Activated naive CD8-positive, alpha-beta T cell treated with anti-CD3 and anti-CD28 coated beads, Interleukin-2, amount 50 U/mL, for 24 hours (primary cell): ENCODE results near the gene POTEF.
"Not testable (repeated sequence)": the region's sequence is repeated elsewhere in the genome, so short reads cannot be mapped to it uniquely, and the experiment has no call there.

ENCODE experiments used
- ATAC-seq: fragments of 150-1000 bp; cut with Tn5 transposase; one replicate; pipeline ENCODE4 v1.10.0; 2021
- DNase-seq: peaks from one replicate; pipeline ENCODE4 v3.0.0; 2021
- H3K27ac Mint-ChIP-seq: one replicate; pipeline ENCODE4 v1.8.0; 2021; ENCODE audit warnings: mild to moderate bottlenecking, mixed read lengths
- H3K27me3 Mint-ChIP-seq: one replicate; pipeline ENCODE4 v1.8.0; 2021; ENCODE audit warnings: mixed read lengths
- H3K36me3 Mint-ChIP-seq: one replicate; pipeline ENCODE4 v1.8.0; 2021; ENCODE audit warnings: low read depth, mixed read lengths
- H3K4me1 Mint-ChIP-seq: one replicate; pipeline ENCODE4 v1.8.0; 2021; ENCODE audit warnings: mixed read lengths
- H3K4me3 Mint-ChIP-seq: one replicate; pipeline ENCODE4 v1.8.0; 2021; ENCODE audit warnings: mild to moderate bottlenecking, moderate library complexity, mixed read lengths
- H3K9me3 Mint-ChIP-seq: one replicate; pipeline ENCODE4 v1.8.0; 2021; ENCODE audit warnings: mixed read lengths

POTEF gene

GRCh38 chr2:130156624-130157004 lies 27.6 kb upstream of the POTEF start:
- no peak for DNase-seq
- Mint-ChIP-seq H3K27me3 (no peaks in the 10 kb centered on the region), H3K36me3 (peaks cover 10% of the 10 kb centered on the region), H3K4me3 (no peak overlapping the region), H3K4me1 (peaks cover 11% of the 10 kb centered on the region), H3K9me3 (no peaks in the 10 kb centered on the region), H3K27ac (no peak overlapping the region)
- ATAC-seq: no peak

- not testable (repeated sequence) for H3K36me3 Mint-ChIP-seq, H3K27ac Mint-ChIP-seq, ATAC-seq
Observed at GRCh38 chr2:130155956-130156623, 27.1 kb upstream of the POTEF start.

GRCh38 chr2:130154773-130155765 lies 26.0 kb upstream of the POTEF start:
- ATAC-seq (no peak), DNase-seq (no peak)
- Mint-ChIP-seq H3K27ac (no peak overlapping the region), H3K36me3 (peaks cover 6% of the 10 kb centered on the region), H3K4me1 (peaks cover 11% of the 10 kb centered on the region), H3K27me3 (no peaks in the 10 kb centered on the region), H3K4me3 (no peak overlapping the region), H3K9me3 (no peaks in the 10 kb centered on the region)

More at GRCh38 chr2:130155956-130156623, 27.1 kb upstream of the POTEF start:
- peaks cover 11% of the 10 kb centered on the region for H3K4me1 Mint-ChIP-seq
- not testable (repeated sequence) for H3K9me3 Mint-ChIP-seq, DNase-seq, H3K27me3 Mint-ChIP-seq, H3K4me3 Mint-ChIP-seq

GRCh38 chr2:130154423-130154770 lies 25.4 kb upstream of the POTEF start:
- ATAC-seq, H3K27me3 Mint-ChIP-seq, H3K36me3 Mint-ChIP-seq, H3K4me3 Mint-ChIP-seq, DNase-seq, H3K9me3 Mint-ChIP-seq, H3K27ac Mint-ChIP-seq: not testable (repeated sequence)
- peaks cover 11% of the 10 kb centered on the region for H3K4me1 Mint-ChIP-seq

GRCh38 chr2:130153721-130154422 lies 24.9 kb upstream of the POTEF start:
- H3K36me3 Mint-ChIP-seq, H3K27ac Mint-ChIP-seq, H3K9me3 Mint-ChIP-seq, H3K4me3 Mint-ChIP-seq, H3K27me3 Mint-ChIP-seq, ATAC-seq, DNase-seq: not testable (repeated sequence)
- peaks cover 11% of the 10 kb centered on the region for H3K4me1 Mint-ChIP-seq

GRCh38 chr2:130152816-130153595 lies 24.0 kb upstream of the POTEF start:
- H3K4me1 Mint-ChIP-seq: peaks cover 5% of the 10 kb centered on the region
- H3K4me3 Mint-ChIP-seq: no peak overlapping the region
- H3K9me3 Mint-ChIP-seq: no peaks in the 10 kb centered on the region
- no peaks in the 10 kb centered on the region for H3K27me3 Mint-ChIP-seq
- ATAC-seq: no peak
- H3K27ac Mint-ChIP-seq: no peak overlapping the region
- DNase-seq: no peak
- H3K36me3 Mint-ChIP-seq: peaks cover 6% of the 10 kb centered on the region

- not testable (repeated sequence) for DNase-seq, H3K27me3 Mint-ChIP-seq, H3K36me3 Mint-ChIP-seq, ATAC-seq, H3K9me3 Mint-ChIP-seq, H3K4me1 Mint-ChIP-seq, H3K4me3 Mint-ChIP-seq, H3K27ac Mint-ChIP-seq
Observed at GRCh38 chr2:130152136-130152815, 23.3 kb upstream of the POTEF start.

GRCh38 chr2:130151145-130151512 lies 22.1 kb upstream of the POTEF start:
- not testable (repeated sequence) for H3K27ac Mint-ChIP-seq, H3K36me3 Mint-ChIP-seq, H3K4me1 Mint-ChIP-seq, H3K9me3 Mint-ChIP-seq, ATAC-seq, DNase-seq, H3K4me3 Mint-ChIP-seq, H3K27me3 Mint-ChIP-seq

- DNase-seq (no peak), ATAC-seq (no peak)
- H3K27me3 Mint-ChIP-seq: peaks cover 5% of the 10 kb centered on the region
- H3K27ac Mint-ChIP-seq: no peak overlapping the region
- no peaks in the 10 kb centered on the region for H3K4me1 Mint-ChIP-seq
- H3K9me3 Mint-ChIP-seq: no peaks in the 10 kb centered on the region
- no peak overlapping the region for H3K4me3 Mint-ChIP-seq
- H3K36me3 Mint-ChIP-seq: peaks cover 6% of the 10 kb centered on the region
Observed at GRCh38 chr2:130150181-130151144, 21.4 kb upstream of the POTEF start.

GRCh38 chr2:130148515-130148914 lies 19.5 kb upstream of the POTEF start:
- not testable (repeated sequence) for H3K9me3 Mint-ChIP-seq, H3K27ac Mint-ChIP-seq, ATAC-seq, H3K36me3 Mint-ChIP-seq, H3K4me1 Mint-ChIP-seq, H3K27me3 Mint-ChIP-seq, H3K4me3 Mint-ChIP-seq, DNase-seq

- H3K4me3 Mint-ChIP-seq: peak within 1 kb of the TSS; percentile 72
- peak within 1 kb of the TSS; percentile 31 for H3K27ac Mint-ChIP-seq
- peak; percentile 70 for DNase-seq
- not testable (repeated sequence) for H3K36me3 Mint-ChIP-seq, H3K9me3 Mint-ChIP-seq, H3K4me1 Mint-ChIP-seq, H3K27me3 Mint-ChIP-seq
- peak; percentile 87 for ATAC-seq
Observed at GRCh38 chr2:130145006-130145414, 16.0 kb upstream of the POTEF start, which contains the start of gene CCDC74B. CCDC74B (minus strand) TSS chr2:130145112; CDS start chr2:130144996, 116 bp downstream.

- H3K27me3 Mint-ChIP-seq, H3K9me3 Mint-ChIP-seq, DNase-seq, H3K36me3 Mint-ChIP-seq, ATAC-seq, H3K4me1 Mint-ChIP-seq, H3K27ac Mint-ChIP-seq: not testable (repeated sequence)
- H3K4me3 Mint-ChIP-seq: peak overlapping the region; percentile 72
Observed at GRCh38 chr2:130143266-130144039, 14.4 kb upstream of the POTEF start.
